Measurements from ENCODE around the gene DAG1. TPM values are rescaled to one million over a fixed set of nuclear protein-coding genes. Genes with fewer than 3 reads are reported as not detected.

The DAG1 gene
- total RNA-seq, result 10 to 100 TPM; 70.3 to 87.4 TPM
- polyA plus RNA-seq, result 10 to 100 TPM; 15.3 to 25.3 TPM
- long read RNA-seq, donor 1, full-length matches to known transcripts, result 5 of 51 reads
- long read RNA-seq, donor 1, partial matches to known transcripts, result 0 of 51 reads
- long read RNA-seq, donor 1, other reads (novel, unspliced or antisense), result 46 of 51 reads
- long read RNA-seq, donor 2, full-length matches to known transcripts, result 5 of 31 reads
- long read RNA-seq, donor 2, partial matches to known transcripts, result 0 of 31 reads
- long read RNA-seq, donor 2, other reads (novel, unspliced or antisense), result 26 of 31 reads

GRCh38 chr3:49469936-49470713 lies at the start of gene DAG1:
Gene DAG1 (plus strand): TSS chr3:49470267. CDS start chr3:49510535, 40,268 bp downstream.
- H3K27ac ChIP-seq (ENCODE audit: low read depth in 1 of 2, low read length in 2 of 2), result peak within 1 kb of the TSS; percentile 88 to 96
- DNase-seq, result peak; percentile 98 to 99
- H3K4me3 ChIP-seq (ENCODE audit: low read length in 2 of 2), result peak within 1 kb of the TSS; percentile 69 to 84
- no peaks in the 10 kb centered on the region for H3K9me3 ChIP-seq (ENCODE audit: control insufficient read depth, low read length)
- intact Hi-C loops (cut with DNase I), result loop anchor here in 1 of 2 donors (2.0 to 5.0 kb wide), 2 partner anchors 32 to 57 kb away; partner anchors contain the start of gene TCTA
- 0% methylated on average over 79 to 108 of the region's 108 CpGs for WGBS, 2 donors
- H3K27me3 ChIP-seq (ENCODE audit: control insufficient read depth in 1 of 2, insufficient read depth in 2 of 2, low read length in 1 of 2), result no peaks in the 10 kb centered on the region
- H3K4me1 ChIP-seq (ENCODE audit: control insufficient read depth in 1 of 2, insufficient read depth in 2 of 2, low read length in 2 of 2), result no peaks in the 10 kb centered on the region
- H3K36me3 ChIP-seq (ENCODE audit: control insufficient read depth in 1 of 2, insufficient read depth in 2 of 2, low read length in 1 of 2), result no peaks in the 10 kb centered on the region
- ATAC-seq (ENCODE audit: low FRiP score), result peak; percentile 96

DNA sequence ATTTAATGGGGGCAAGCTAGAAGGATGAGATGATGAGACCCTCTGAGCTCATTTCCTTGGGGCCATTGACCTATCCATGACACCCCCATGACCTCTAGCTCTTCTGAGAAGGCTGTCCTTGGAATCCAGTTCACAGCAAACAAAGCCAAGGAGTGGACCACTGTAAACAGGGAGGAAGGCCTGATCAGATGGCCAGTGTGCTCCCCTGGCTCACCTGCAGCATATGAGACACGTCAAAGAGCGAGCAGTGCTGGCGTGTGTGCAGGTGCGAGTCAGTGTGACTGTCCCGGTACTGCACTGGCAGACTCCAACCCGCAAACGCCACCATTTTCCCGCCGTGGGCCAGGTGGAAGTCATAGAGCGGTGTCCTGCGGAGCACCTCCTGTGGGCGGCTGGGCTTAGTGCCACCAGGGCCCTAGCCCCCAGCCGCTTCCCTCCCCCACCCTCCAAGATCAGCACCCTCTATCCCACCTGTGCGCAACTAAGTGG lies 48.1 kb upstream of the DAG1 start:
- WGBS, 2 donors, result 23 to 42% methylated on average over 14 of the region's 14 CpGs
- DNase-seq (peak in 1 of 2 donors; percentile 50), ATAC-seq (ENCODE audit: low FRiP score) (peak; percentile 3)
- Histone ChIP-seq H3K9me3 (ENCODE audit: control insufficient read depth, low read length) (no peaks in the 10 kb centered on the region), H3K27ac (ENCODE audit: low read depth in 1 of 2, low read length in 2 of 2) (peak overlapping the region in 1 of 2 donors; percentile 28), H3K4me1 (ENCODE audit: control insufficient read depth in 1 of 2, insufficient read depth in 2 of 2, low read length in 2 of 2) (no peaks in the 10 kb centered on the region), H3K27me3 (ENCODE audit: control insufficient read depth in 1 of 2, insufficient read depth in 2 of 2, low read length in 1 of 2) (no peaks in the 10 kb centered on the region), H3K4me3 (ENCODE audit: low read length in 2 of 2) (peak overlapping the region in 1 of 2 donors; percentile 12), H3K36me3 (ENCODE audit: control insufficient read depth in 1 of 2, insufficient read depth in 2 of 2, low read length in 1 of 2) (peaks cover 0 to 2% of the 10 kb centered on the region in 2 donors)
- intact Hi-C loops (cut with DNase I), result no loop called here

DNA sequence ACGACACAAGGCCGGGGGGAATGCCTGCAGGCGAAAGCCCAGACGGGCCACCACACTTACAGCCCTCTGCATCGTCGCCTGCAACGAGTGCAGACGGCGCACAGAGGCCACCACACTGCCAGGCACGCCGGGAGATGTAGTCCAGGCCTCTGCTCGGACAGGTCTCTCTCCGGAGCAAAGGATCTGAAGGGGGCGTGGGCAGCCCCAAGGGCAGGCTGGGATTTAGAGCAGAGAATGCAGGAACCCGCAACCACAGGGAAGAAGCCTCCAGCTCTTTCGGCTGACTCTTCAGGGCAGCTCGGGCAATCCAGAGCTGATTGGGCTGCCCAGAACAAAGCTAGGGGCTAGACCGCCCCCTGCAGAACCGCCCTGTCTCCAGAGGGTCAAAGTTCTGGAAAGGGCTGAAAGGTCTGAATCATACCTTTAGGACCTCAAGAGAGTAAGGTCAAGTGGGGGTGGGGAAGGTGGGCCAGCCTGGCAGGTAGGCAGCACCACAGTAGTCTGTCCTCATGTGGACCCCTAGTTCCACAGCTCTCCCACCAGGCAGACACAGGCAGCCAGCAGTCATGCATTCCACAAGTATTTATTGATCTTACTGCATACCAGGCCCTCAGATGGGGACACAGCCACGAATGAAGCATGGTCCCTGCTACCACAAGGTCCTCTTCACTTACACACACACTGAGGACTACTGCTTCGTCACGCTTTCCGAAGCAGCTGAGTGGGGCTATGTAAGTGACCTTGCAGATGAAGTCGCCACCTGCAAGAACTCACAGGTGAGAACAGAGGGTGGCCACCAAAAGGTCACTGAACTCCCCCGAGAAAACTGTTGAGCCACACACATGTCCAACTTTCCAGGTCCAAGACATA lies 47.5 kb upstream of the DAG1 start, which contains the start of gene AMT:
Gene AMT, minus strand, starts transcription at position 95 of the 870 bp plus-strand sequence. Its CDS starts 23 bp downstream, at position 72.
- peak within 1 kb of the TSS in 1 of 2 donors; percentile 28 for H3K27ac ChIP-seq (ENCODE audit: low read depth in 1 of 2, low read length in 2 of 2)
- no peaks in the 10 kb centered on the region for H3K27me3 ChIP-seq (ENCODE audit: control insufficient read depth in 1 of 2, insufficient read depth in 2 of 2, low read length in 1 of 2)
- peak; percentile 69 to 81 for DNase-seq
- H3K4me1 ChIP-seq (ENCODE audit: control insufficient read depth in 1 of 2, insufficient read depth in 2 of 2, low read length in 2 of 2), result no peaks in the 10 kb centered on the region
- ATAC-seq (ENCODE audit: low FRiP score), result peak; percentile 42
- no peaks in the 10 kb centered on the region for H3K9me3 ChIP-seq (ENCODE audit: control insufficient read depth, low read length)
- H3K4me3 ChIP-seq (ENCODE audit: low read length in 2 of 2), result peak within 1 kb of the TSS in 1 of 2 donors; percentile 12
- intact Hi-C loops (cut with DNase I), result no loop called here
- H3K36me3 ChIP-seq (ENCODE audit: control insufficient read depth in 1 of 2, insufficient read depth in 2 of 2, low read length in 1 of 2), result no peaks in the 10 kb centered on the region
- 25 to 28% methylated on average over 25 of the region's 25 CpGs for WGBS, 2 donors

- 92 to 94% methylated on average over 6 of the region's 6 CpGs for WGBS, 2 donors
- intact Hi-C loops (cut with DNase I), result no loop called here
Measured at GRCh38 chr3:49424816-49425215, 45.3 kb upstream of the DAG1 start.

GRCh38 chr3:49427586-49427985 lies 42.5 kb upstream of the DAG1 start:
- no peak overlapping the region for H3K4me3 ChIP-seq (ENCODE audit: low read length in 2 of 2)
- no peak overlapping the region for H3K27ac ChIP-seq (ENCODE audit: low read depth in 1 of 2, low read length in 2 of 2)
- H3K9me3 ChIP-seq (ENCODE audit: control insufficient read depth, low read length), result no peaks in the 10 kb centered on the region
- DNase-seq (no peak), ATAC-seq (ENCODE audit: low FRiP score) (no peak)
- WGBS, 2 donors, result 92 to 93% methylated on average over 2 of the region's 2 CpGs
- H3K4me1 ChIP-seq (ENCODE audit: control insufficient read depth in 1 of 2, insufficient read depth in 2 of 2, low read length in 2 of 2), result no peaks in the 10 kb centered on the region
- no peaks in the 10 kb centered on the region for H3K36me3 ChIP-seq (ENCODE audit: control insufficient read depth in 1 of 2, insufficient read depth in 2 of 2, low read length in 1 of 2)
- intact Hi-C loops (cut with DNase I), result no loop called here
- no peaks in the 10 kb centered on the region for H3K27me3 ChIP-seq (ENCODE audit: control insufficient read depth in 1 of 2, insufficient read depth in 2 of 2, low read length in 1 of 2)

More at GRCh38 chr3:49424816-49425215, 45.3 kb upstream of the DAG1 start:
- Histone ChIP-seq H3K9me3 (ENCODE audit: control insufficient read depth, low read length) (no peaks in the 10 kb centered on the region), H3K4me1 (ENCODE audit: control insufficient read depth in 1 of 2, insufficient read depth in 2 of 2, low read length in 2 of 2) (no peaks in the 10 kb centered on the region), H3K36me3 (ENCODE audit: control insufficient read depth in 1 of 2, insufficient read depth in 2 of 2, low read length in 1 of 2) (no peaks in the 10 kb centered on the region), H3K27ac (ENCODE audit: low read depth in 1 of 2, low read length in 2 of 2) (no peak overlapping the region), H3K4me3 (ENCODE audit: low read length in 2 of 2) (no peak overlapping the region), H3K27me3 (ENCODE audit: control insufficient read depth in 1 of 2, insufficient read depth in 2 of 2, low read length in 1 of 2) (no peaks in the 10 kb centered on the region)
- ATAC-seq (ENCODE audit: low FRiP score) (no peak), DNase-seq (no peak)

- no peaks in the 10 kb centered on the region for H3K9me3 ChIP-seq (ENCODE audit: control insufficient read depth, low read length)
- 4% methylated on average over 9 of the region's 9 CpGs for WGBS, 2 donors
- peak overlapping the region; percentile 70 to 75 for H3K4me3 ChIP-seq (ENCODE audit: low read length in 2 of 2)
- peak overlapping the region in 1 of 2 donors; percentile 69 for H3K27ac ChIP-seq (ENCODE audit: low read depth in 1 of 2, low read length in 2 of 2)
- DNase-seq (no peak), ATAC-seq (ENCODE audit: low FRiP score) (no peak)
- H3K36me3 ChIP-seq (ENCODE audit: control insufficient read depth in 1 of 2, insufficient read depth in 2 of 2, low read length in 1 of 2), result no peaks in the 10 kb centered on the region
- no peaks in the 10 kb centered on the region for H3K4me1 ChIP-seq (ENCODE audit: control insufficient read depth in 1 of 2, insufficient read depth in 2 of 2, low read length in 2 of 2)
- H3K27me3 ChIP-seq (ENCODE audit: control insufficient read depth in 1 of 2, insufficient read depth in 2 of 2, low read length in 1 of 2), result no peaks in the 10 kb centered on the region
- intact Hi-C loops (cut with DNase I), result no loop called here
Measured at GRCh38 chr3:49428752-49429080, 41.4 kb upstream of the DAG1 start.

DNA sequence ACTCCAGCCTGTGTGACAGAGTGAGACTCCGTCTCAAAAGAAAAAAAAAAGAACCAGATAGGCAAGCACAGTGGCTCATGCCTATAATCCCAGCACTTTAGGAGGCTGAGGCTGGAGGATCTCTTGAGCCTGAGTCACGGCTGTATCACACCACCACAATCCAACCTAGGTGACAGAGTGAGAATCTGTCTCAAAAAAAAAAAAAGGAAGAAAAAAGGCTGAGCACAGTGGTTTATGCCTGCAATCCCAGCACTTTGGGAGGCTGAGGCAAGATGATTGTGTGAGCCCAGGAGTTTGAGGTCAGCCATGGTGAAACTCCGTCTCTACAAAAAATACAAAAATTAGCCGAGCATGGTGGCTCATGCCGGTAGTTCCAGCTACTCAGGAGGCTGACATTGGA lies 35.3 kb upstream of the DAG1 start:
- 84 to 86% methylated on average over 5 of the region's 5 CpGs for WGBS, 2 donors
- ATAC-seq (ENCODE audit: low FRiP score), result no peak

GRCh38 chr3:49445391-49445790 lies 24.7 kb upstream of the DAG1 start:
- no peak overlapping the region for H3K4me3 ChIP-seq (ENCODE audit: low read length in 2 of 2)
- DNase-seq (no peak), ATAC-seq (ENCODE audit: low FRiP score) (no peak)
- WGBS, 2 donors, result 94% methylated on average over 5 of the region's 5 CpGs
- H3K27me3 ChIP-seq (ENCODE audit: control insufficient read depth in 1 of 2, insufficient read depth in 2 of 2, low read length in 1 of 2), result no peaks in the 10 kb centered on the region
- no peaks in the 10 kb centered on the region for H3K36me3 ChIP-seq (ENCODE audit: control insufficient read depth in 1 of 2, insufficient read depth in 2 of 2, low read length in 1 of 2)
- intact Hi-C loops (cut with DNase I), result loop anchor here (5.0 to 10.0 kb wide), 2 partner anchors 103 to 271 kb away; partner anchors contain the start of genes USP4 (in 2 of the 2) and KLHDC8B (in 1 of the 2)
- H3K4me1 ChIP-seq (ENCODE audit: control insufficient read depth in 1 of 2, insufficient read depth in 2 of 2, low read length in 2 of 2), result no peaks in the 10 kb centered on the region
- H3K9me3 ChIP-seq (ENCODE audit: control insufficient read depth, low read length), result no peaks in the 10 kb centered on the region
- H3K27ac ChIP-seq (ENCODE audit: low read depth in 1 of 2, low read length in 2 of 2), result no peak overlapping the region

More for the DNA sequence above, 35.3 kb upstream of the DAG1 start:
- Histone ChIP-seq H3K4me3 (ENCODE audit: low read length in 2 of 2) (no peak overlapping the region), H3K36me3 (ENCODE audit: control insufficient read depth in 1 of 2, insufficient read depth in 2 of 2, low read length in 1 of 2) (no peaks in the 10 kb centered on the region), H3K27me3 (ENCODE audit: control insufficient read depth in 1 of 2, insufficient read depth in 2 of 2, low read length in 1 of 2) (no peaks in the 10 kb centered on the region), H3K9me3 (ENCODE audit: control insufficient read depth, low read length) (no peaks in the 10 kb centered on the region), H3K4me1 (ENCODE audit: control insufficient read depth in 1 of 2, insufficient read depth in 2 of 2, low read length in 2 of 2) (no peaks in the 10 kb centered on the region), H3K27ac (ENCODE audit: low read depth in 1 of 2, low read length in 2 of 2) (no peak overlapping the region)
- DNase-seq, result no peak
- intact Hi-C loops (cut with DNase I), result no loop called here
